K562 (cell line): ENCODE results near the gene SNX9. TPM values are rescaled to one million over a fixed set of nuclear protein-coding genes. Genes with fewer than 3 reads are reported as not detected.

Experiments used
- ATAC-seq: fragments of 200-7000 bp; cut with Tn5 transposase; 3 replicates; pipeline ENCODE4 v1.9.1; 2020; ENCODE audit warnings: moderate library complexity
- BruUV-seq: library from RNA; stranded (reverse); fragments of 400-500 nt; replicated peaks from 2 replicates; lab custom pipeline; 2021; lab: Mats Ljungman, UMichigan
- CTCF ChIA-PET: fragments of 300-600 bp; formaldehyde crosslinking; extraction: SDS; loops from one replicate; lab custom pipeline; 2021; ENCODE audit warnings: low intra/inter-chr PET ratio; lab: Yijun Ruan, JAX
- POLR2A ChIA-PET: fragments of 300-600, 350-650 bp; sonication (Branson Sonifier 250); formaldehyde crosslinking; extraction: SDS; loops from one replicate; lab custom pipeline; 2021; ENCODE audit warnings: antibody characterized with exemption, inconsistent platforms; lab: Yijun Ruan, JAX
- DNase-seq, 4 experiments: peaks; one replicate each; pipeline versions ENCODE4 v3.0.0 to v3.0.0-alpha.2; 2011 to 2018; ENCODE audit warnings: low spot score in 3 of 4, mixed read lengths in 3 of 4; ENCODE audit errors: extremely low read depth in 1 of 4
- FAIRE-seq: peaks from 2 replicates; lab custom pipeline; 2011; peaks lifted over from hg19 to GRCh38; lab: Jason Lieb, UNC
- H2AFZ ChIP-seq: 2 replicates; pipeline ENCODE4 v1.6.0; 2011; ENCODE audit warnings: low read depth, low read length, control low read depth, inconsistent platforms
- H3K27ac ChIP-seq: fragments of 200-600 bp; 3 replicates; pipeline ENCODE4 v1.8.0; 2011; ENCODE audit warnings: low read depth, mild to moderate bottlenecking, control low read depth, inconsistent platforms, low read length, moderate library complexity, mixed read lengths; ENCODE audit errors: extremely low read depth
- H3K27me3 ChIP-seq, 2 experiments: fragments of 300-600 bp in 1 of 2; 2 replicates in 1 of 2; 3 replicates in 1 of 2; pipeline versions ENCODE4 v1.6.0 to v1.8.0; 2011; ENCODE audit warnings: inconsistent platforms in 2 of 2, low read length in 2 of 2, mild to moderate bottlenecking in 1 of 2, mixed read lengths in 1 of 2, moderate library complexity in 1 of 2; ENCODE audit not compliant: control insufficient read depth in 2 of 2, insufficient read depth in 2 of 2
- H3K36me3 ChIP-seq: fragments of 300-600 bp; 3 replicates; pipeline ENCODE4 v1.8.0; 2011; ENCODE audit warnings: mild to moderate bottlenecking, low read length, inconsistent platforms; ENCODE audit not compliant: control insufficient read depth, insufficient read depth
- H3K4me1 ChIP-seq, 2 experiments: fragments of 200-600 bp in 1 of 2; replicated peaks in 1 of 2; 2 replicates in 1 of 2; 3 replicates in 1 of 2; pipeline versions ENCODE4 v1.5.1 to v1.8.0; 2011; ENCODE audit warnings: inconsistent platforms in 2 of 2, low read length in 2 of 2, mild to moderate bottlenecking in 1 of 2, mixed read lengths in 1 of 2, moderate library complexity in 1 of 2; ENCODE audit not compliant: control insufficient read depth in 2 of 2, insufficient read depth in 2 of 2
- H3K4me2 ChIP-seq: 2 replicates; pipeline ENCODE4 v1.6.1; 2011; ENCODE audit warnings: low read length, control low read depth, inconsistent platforms, mixed read lengths; ENCODE audit not compliant: insufficient read depth
- H3K4me3 ChIP-seq: fragments of 200-600 bp; sonication (generic), shearing (Covaris generic); 2 replicates; pipeline ENCODE4 v1.5.1; 2016; ENCODE audit warnings: control low read depth, inconsistent platforms
- H3K79me2 ChIP-seq: fragments of 200-600 bp; 3 replicates; pipeline ENCODE4 v1.8.0; 2011; ENCODE audit warnings: low read length, inconsistent platforms; ENCODE audit not compliant: control insufficient read depth, insufficient read depth
- H3K9ac ChIP-seq, 2 experiments: 2 replicates each; pipeline versions ENCODE4 v1.6.0 to v1.6.1; 2011; ENCODE audit warnings: low read depth in 2 of 2, low read length in 2 of 2, control low read depth in 1 of 2, inconsistent platforms in 1 of 2, mild to moderate bottlenecking in 1 of 2, mixed read lengths in 1 of 2; ENCODE audit not compliant: insufficient read depth in 1 of 2
- H3K9me1 ChIP-seq: one replicate; pipeline ENCODE4 v1.6.0; 2011; ENCODE audit warnings: inconsistent platforms, mild to moderate bottlenecking, low read length, moderate library complexity; ENCODE audit not compliant: control insufficient read depth, insufficient read depth
- H3K9me3 ChIP-seq: replicated peaks from 2 replicates; pipeline ENCODE4 v1.5.1; 2011; ENCODE audit warnings: low read depth, low read length, inconsistent platforms; ENCODE audit not compliant: control insufficient read depth, insufficient read depth
- H4K20me1 ChIP-seq: replicated peaks from 2 replicates; pipeline ENCODE4 v1.6.1; 2011; ENCODE audit warnings: low read length, inconsistent platforms, mixed read lengths; ENCODE audit not compliant: control insufficient read depth, insufficient read depth
- GABPB1 ChIP-seq: sonication (generic); formaldehyde crosslinking; IDR thresholded peaks from 2 replicates; pipeline ENCODE4 v1.8.0; 2022; ENCODE audit warnings: mild to moderate bottlenecking, missing genetic modification reagents
- JUN ChIP-seq, 2 experiments: sonication (generic) in 1 of 2; formaldehyde crosslinking in 1 of 2; IDR thresholded peaks; 2 replicates each; pipeline versions ENCODE4 v1.6.1 to v1.8.0; 2012 to 2022; ENCODE audit warnings: borderline replicate concordance in 2 of 2, mild to moderate bottlenecking in 2 of 2, improper control_type of control experiment in 1 of 2, low read depth in 1 of 2, low read length in 1 of 2, missing genetic modification reagents in 1 of 2
- SP1 ChIP-seq: sonication (generic); formaldehyde crosslinking; IDR thresholded peaks from 2 replicates; pipeline ENCODE4 v1.8.1; 2022; ENCODE audit warnings: mild to moderate bottlenecking, missing genetic modification reagents
- SP2 ChIP-seq: IDR thresholded peaks from 2 replicates; pipeline ENCODE4 v1.6.1; 2011; ENCODE audit warnings: mild to moderate bottlenecking, low read depth, low read length, moderate library complexity; ENCODE audit not compliant: poor library complexity, severe bottlenecking; ENCODE audit errors: extremely low read depth
- ZBTB11 ChIP-seq, 3 experiments: fragments of 200-800 bp in 1 of 3; fragments of 250-450 bp in 1 of 3; fragments of 450-650 bp in 1 of 3; sonication (Bioruptor Pico) in 1 of 3; sonication (Bioruptor generic) in 1 of 3; formaldehyde crosslinking in 1 of 3; IDR thresholded peaks; 2 replicates each; pipeline versions ENCODE4 v1.6.1 to v1.8.0; 2016 to 2022; ENCODE audit warnings: mild to moderate bottlenecking in 2 of 3, missing genetic modification characterization in 2 of 3, missing compliant biosample characterization in 1 of 3, moderate library complexity in 1 of 3
- ZNF121 ChIP-seq: sonication (generic); formaldehyde crosslinking; conservative IDR thresholded peaks from 2 replicates; pipeline ENCODE4 v1.8.0; 2022; ENCODE audit warnings: missing genetic modification reagents
- ZNF75A ChIP-seq: fragments of 450-650 bp; formaldehyde crosslinking; IDR thresholded peaks from 2 replicates; pipeline ENCODE4 v1.4.0; 2020; ENCODE audit warnings: mild to moderate bottlenecking
- WGBS: fragments of 100-300 bp; shearing (Covaris generic); methylation state at CpG from one replicate; pipeline ENCODE4 v1.1.6; 2016; ENCODE audit warnings: low coverage, mixed read lengths; ENCODE audit not compliant: insufficient coverage; ENCODE audit errors: missing lambda C conversion rate; 5-methylcytosine and 5-hydroxymethylcytosine counted together
- in situ Hi-C: fragments of 300-500 bp; cut with MboI; formaldehyde crosslinking; loops from 4 replicates; pipeline ENCODE4 v1.15.0; 2018; ENCODE audit warnings: inconsistent platforms, mixed read lengths
- intact Hi-C: fragments of 100-400 bp; cut with micrococcal nuclease; formaldehyde crosslinking; loops from 2 replicates; pipeline ENCODE4 v1.14.2; 2022
- polyA plus RNA-seq, 8 experiments: library from polyadenylated mRNA; depleted of rRNA in 4 of 8; stranded (reverse) in 5 of 8; unstranded in 3 of 8; fragments of >200 nt; fragmentation: Nextera tagmentation in 2 of 8; fragmentation: Illumina TruSeq in 1 of 8; extraction: Ambion mirVana in 2 of 8; extraction: Trizol in 1 of 8; gene quantifications; 2 replicates each; pipeline versions ENCODE4 v1.2.1 to v1.2.3, GENCODE V29; 2011 to 2014; ENCODE audit warnings: inconsistent platforms in 1 of 8, missing spikeins in 1 of 8
- total RNA-seq, 7 experiments: library from RNA; depleted of rRNA in 6 of 7; stranded (reverse); fragments of >200 nt in 6 of 7; fragmentation: Illumina TruSeq in 2 of 7; extraction: Trizol in 2 of 7; gene quantifications; 2 replicates each; pipeline versions ENCODE4 v1.2.1 to v1.2.3, GENCODE V29; 2011 to 2021; ENCODE audit warnings: low replicate concordance in 1 of 7

The SNX9 gene
- total and polyA plus RNA-seq, 9 of the 15 experiments (the other 6 are each of a cell fraction or from before 2014, with no cell fraction given): 6.0 to 81.7 (median 57.1) TPM

GRCh38 chr6:157861814-157862213, 38.8 kb downstream of the SNX9 start:
- intact Hi-C loops: loop anchor here (2.0 kb wide), 2 partner anchors 21 to 37 kb away; no protein-coding TSS in a partner anchor
- in situ Hi-C loops: no loop called here
- peaks cover 100% of the 10 kb centered on the region for H3K79me2 ChIP-seq
- CTCF ChIA-PET: no interaction called here
- H4K20me1 ChIP-seq: peaks cover 7% of the 10 kb centered on the region
- FAIRE-seq: no peak
- DNase-seq: peak in 2 of 4 experiments; percentile 44 to 69
- H3K9me1 ChIP-seq: peaks cover 4% of the 10 kb centered on the region
- H3K9ac ChIP-seq: peak overlapping the region in 1 of 2 experiments; percentile 18; a peak in 1 of 4 replicates
- peaks cover 18 to 64% of the 10 kb centered on the region in 2 experiments; a peak in 4 of 5 replicates for H3K4me1 ChIP-seq
- no peaks in the 10 kb centered on the region for H3K27me3 ChIP-seq
- POLR2A ChIA-PET: interaction anchor here (0.8 to 2.0 kb wide), 3 partner anchors 11 to 19 kb away, joined by 3 to 10 read pairs (median 4); no protein-coding TSS in a partner anchor
- BruUV-seq: no TSS peak
- H3K4me3 ChIP-seq: no peak overlapping the region
- H3K4me2 ChIP-seq: peak overlapping the region; percentile 62
- peaks cover 11% of the 10 kb centered on the region; the same call in 2 of the 3 replicates for H3K36me3 ChIP-seq
- H3K27ac ChIP-seq: peak overlapping the region; percentile 44
- H2AFZ ChIP-seq: no peak overlapping the region
- WGBS: 3% methylated on average over 3 of the region's 3 CpGs
- no peaks in the 10 kb centered on the region for H3K9me3 ChIP-seq
- peak; percentile 75 for ATAC-seq
- TF ChIP-seq GABPB1 (CRISPR knock-in tag) (no peak), ZNF75A (no peak), SP2 (no peak), SP1 (CRISPR knock-in tag) (no peak), ZNF121 (CRISPR knock-in tag) (no peak), ZBTB11 (CRISPR knock-in tag; IDR thresholded peaks at IDR 0.05) (0 out of 6 replicates have a peak, but pooled peaks of 1 of the 3 experiments have one; percentile 15), JUN (IDR thresholded peaks at IDR 0.05; ENCODE audit: borderline replicate concordance, low read depth, low read length) (peak; percentile 93), JUN (CRISPR knock-in tag; IDR thresholded peaks at IDR 0.05; ENCODE audit: borderline replicate concordance) (no peak)
